ENCODE data around the gene IL9.

DNA sequence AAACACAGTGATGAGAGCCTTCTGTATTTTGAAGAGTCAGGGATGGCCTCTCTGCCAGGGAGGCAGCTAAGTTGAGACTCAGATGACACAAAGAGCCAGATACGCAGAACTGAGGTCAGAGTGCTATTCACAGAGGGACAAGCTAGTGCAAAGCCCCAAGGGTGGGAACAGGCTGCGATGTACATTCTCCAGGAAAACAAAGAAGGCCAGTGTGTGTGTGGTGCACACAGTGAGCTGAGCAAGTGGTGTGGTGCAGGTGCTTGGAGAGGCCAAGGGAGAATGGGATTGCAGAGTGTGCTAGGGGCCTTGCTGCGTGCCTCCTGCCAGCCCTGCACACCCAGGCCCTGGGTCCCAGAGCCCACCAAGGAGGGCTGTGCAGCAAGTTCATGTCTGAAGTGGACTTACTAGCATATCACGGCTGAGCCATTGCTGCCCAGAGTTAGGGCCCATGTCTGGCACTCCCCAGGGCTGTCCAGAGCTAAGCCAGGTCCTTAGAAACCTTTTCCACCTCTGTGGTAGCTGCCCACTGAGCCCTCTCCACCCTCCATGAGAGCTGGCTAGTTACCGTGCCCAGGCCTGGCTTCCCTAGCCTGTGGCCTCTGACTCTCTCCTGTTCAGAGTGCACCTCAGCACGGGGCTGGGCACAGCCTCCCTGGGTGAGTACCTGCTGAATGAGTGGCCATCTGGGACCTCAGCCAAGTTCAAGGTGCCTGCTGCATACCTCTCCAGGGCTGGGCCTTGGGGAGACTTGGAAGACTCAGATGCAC, 51.9 kb downstream of the IL9 start:
- TF ChIP-seq ZNF384 (IDR thresholded peaks at IDR 0.05) (no peak), BHLHE40 (IDR thresholded peaks at IDR 0.05; ENCODE audit: borderline replicate concordance) (no peak)
